SU-DHL-6 (cell line): ENCODE data around the gene DTNA.

Experiments
- EZH2phosphoT487 ChIP-seq: fragments of 200-600 bp; sonication (generic), shearing (Covaris generic); conservative IDR thresholded peaks from 2 replicates; pipeline ENCODE4 v1.6.1; 2018; ENCODE audit warnings: mild to moderate bottlenecking, antibody characterized with exemption, low read length, moderate library complexity, mixed read lengths
- TF ChIP-seq, protein P1 (sequence below): fragments of 200-600 bp; sonication (generic); IDR thresholded peaks from one replicate; pipeline ENCODE4 v1.5.1; 2017; ENCODE audit warnings: antibody characterized with exemption, mild to moderate bottlenecking, low read length, moderate library complexity; ENCODE audit not compliant: insufficient read depth, poor library complexity, severe bottlenecking

DNA sequence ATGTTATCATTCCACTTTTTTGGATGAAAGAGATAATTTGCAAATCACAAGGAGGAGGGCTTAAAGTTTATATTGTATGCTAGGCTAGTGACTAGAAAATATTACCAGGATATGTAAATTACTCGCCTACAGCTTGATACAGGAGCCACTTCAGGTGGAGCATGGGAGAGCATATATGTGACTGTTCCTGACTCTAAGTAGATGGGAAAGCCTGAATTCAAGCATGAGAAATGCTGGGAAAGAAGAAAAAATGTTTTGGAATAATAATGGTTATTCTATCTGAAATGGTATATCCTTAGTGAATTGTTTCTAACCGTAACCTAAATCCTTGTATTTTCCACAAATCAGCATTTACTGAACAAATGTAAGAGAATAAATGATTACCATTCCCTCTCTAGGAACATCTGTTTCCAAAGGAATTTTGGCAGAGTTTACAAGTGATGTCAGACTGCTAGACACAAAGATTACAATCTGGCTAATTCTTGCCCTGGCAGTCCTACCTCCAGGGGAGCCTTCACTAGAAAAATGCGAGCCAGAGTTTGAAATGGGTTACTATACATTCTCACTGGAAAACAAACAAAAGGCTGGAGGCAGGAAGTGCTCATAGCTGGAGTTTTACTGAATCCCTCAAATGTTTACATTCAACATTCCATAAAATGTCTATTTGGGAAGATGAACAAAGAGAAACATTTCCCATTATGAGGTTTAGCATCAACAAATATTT is 201.7 kb downstream of the DTNA start:
- TF ChIP-seq, protein P1, sequence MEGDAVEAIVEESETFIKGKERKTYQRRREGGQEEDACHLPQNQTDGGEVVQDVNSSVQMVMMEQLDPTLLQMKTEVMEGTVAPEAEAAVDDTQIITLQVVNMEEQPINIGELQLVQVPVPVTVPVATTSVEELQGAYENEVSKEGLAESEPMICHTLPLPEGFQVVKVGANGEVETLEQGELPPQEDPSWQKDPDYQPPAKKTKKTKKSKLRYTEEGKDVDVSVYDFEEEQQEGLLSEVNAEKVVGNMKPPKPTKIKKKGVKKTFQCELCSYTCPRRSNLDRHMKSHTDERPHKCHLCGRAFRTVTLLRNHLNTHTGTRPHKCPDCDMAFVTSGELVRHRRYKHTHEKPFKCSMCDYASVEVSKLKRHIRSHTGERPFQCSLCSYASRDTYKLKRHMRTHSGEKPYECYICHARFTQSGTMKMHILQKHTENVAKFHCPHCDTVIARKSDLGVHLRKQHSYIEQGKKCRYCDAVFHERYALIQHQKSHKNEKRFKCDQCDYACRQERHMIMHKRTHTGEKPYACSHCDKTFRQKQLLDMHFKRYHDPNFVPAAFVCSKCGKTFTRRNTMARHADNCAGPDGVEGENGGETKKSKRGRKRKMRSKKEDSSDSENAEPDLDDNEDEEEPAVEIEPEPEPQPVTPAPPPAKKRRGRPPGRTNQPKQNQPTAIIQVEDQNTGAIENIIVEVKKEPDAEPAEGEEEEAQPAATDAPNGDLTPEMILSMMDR = no peak
- no peak for TF ChIP-seq EZH2phosphoT487
